GM21786 (cell line): Measurements from ENCODE around the gene PLEKHA7.
"Not testable (repeated sequence)": the region's sequence is repeated elsewhere in the genome, so short reads cannot be mapped to it uniquely, and the experiment has no call there.

ENCODE experiments used
- ATAC-seq: cut with Tn5 transposase; IDR thresholded peaks from one replicate; pipeline ENCODE4 v1.9.1; 2021; ENCODE audit not compliant: unreplicated experiment

PLEKHA7 gene

DNA sequence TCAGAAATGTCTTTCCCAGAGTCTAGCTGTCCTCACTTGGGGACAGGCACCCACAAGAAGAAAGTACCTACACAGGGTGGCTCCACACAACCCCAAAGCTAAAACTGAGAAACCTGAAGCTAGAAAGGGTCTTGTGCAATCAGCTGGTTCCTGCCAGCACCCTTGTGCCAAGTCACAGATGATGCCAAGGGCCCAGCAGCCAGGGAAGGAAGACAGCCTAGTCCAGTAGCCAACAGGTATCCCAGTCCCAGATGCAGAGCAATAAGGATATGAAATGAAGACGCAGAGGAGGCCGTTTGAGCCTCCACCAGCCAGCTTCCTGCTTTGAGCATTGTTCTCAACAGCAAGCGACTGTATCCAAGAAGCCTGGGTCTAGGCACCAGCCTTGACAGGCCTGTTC lies 6.1 kb downstream of the PLEKHA7 start:
- no peak for ATAC-seq

DNA sequence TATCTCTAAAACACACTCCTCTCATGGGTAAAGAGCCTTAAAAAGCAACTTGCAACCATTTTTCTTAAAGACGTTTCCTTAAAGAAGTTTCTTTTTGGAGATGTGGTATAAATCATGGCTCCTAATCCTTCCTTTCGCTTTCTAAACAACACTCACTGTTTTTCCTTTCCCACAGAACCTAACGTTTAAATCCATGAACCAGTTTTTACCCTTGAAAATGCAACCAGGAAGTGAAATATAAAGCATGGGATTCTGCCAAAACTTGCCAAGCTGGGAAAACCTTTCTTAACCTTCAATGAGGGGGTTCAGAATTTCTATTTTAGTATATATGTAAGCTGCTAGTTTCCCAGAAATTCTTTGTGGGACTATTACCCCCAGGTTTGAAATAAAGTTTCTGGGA lies 8.6 kb downstream of the PLEKHA7 start:
- ATAC-seq = no peak

DNA sequence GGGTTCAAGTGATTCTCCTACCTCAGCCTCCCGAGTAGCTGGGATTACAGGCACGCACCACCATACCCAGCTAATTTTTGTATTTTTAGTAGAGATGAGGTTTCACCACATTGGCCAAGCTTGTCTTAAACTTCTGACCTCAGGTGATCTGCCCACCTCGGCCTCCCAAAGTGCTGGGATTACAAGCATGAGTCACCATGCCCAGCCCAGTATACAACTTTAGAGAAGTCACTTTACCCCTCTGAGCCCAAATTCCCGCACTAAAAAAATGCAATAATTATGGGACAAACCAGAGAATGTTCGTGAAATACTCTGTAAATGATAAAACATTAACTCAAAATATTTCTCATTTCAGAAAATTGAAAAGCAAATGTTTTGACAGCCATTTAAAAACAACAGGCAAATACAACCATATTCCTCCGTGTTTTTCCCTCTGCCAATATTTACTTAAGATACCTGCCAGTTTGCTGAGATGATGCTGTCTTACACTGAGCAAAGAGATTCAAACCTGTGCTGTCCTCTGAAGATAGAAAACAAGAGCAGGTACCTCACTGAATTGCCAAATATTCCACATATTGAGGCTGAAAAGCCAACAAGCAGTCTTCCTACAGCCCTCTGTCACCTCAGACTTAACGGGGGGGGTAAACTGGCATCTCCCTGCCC lies 9.6 kb downstream of the PLEKHA7 start:
- no peak for ATAC-seq

DNA sequence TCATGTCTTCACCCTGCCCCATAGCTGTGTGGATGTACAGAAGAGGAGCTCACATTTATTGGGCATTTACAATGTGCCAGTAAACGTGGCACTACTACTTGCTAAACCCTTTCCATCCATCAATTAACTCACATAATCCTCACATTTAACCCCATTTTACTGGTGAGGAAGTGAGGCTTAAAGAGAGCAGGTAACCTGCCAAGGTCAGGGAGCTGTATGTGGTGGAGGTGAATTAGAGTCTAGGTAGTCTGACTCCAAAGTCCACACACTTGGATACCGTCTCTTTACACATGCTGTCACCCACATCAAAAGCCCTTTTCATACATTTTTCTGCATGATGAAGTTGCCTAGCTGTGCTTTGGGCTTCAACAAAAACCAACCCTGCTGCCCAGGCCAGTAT lies 10.8 kb downstream of the PLEKHA7 start:
- ATAC-seq = no peak

DNA sequence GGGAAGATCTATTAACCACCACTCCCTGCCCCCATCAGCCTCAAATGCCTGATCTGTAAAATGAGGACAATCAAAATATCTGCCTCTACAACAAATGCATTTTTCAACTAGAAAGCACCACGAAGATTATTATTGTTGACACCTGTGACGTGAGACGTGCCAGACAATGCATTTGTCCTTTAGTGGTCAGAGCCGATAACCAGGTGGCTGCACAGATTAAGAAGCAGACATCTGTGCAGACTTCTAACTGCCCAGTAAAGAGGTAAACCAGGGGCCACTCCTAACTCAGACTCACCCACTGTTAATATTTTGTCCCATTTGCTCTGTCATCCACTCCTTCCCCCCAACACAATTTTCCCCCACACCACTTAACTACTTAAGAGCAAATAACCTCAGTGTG lies 11.7 kb downstream of the PLEKHA7 start:
- ATAC-seq = no peak

DNA sequence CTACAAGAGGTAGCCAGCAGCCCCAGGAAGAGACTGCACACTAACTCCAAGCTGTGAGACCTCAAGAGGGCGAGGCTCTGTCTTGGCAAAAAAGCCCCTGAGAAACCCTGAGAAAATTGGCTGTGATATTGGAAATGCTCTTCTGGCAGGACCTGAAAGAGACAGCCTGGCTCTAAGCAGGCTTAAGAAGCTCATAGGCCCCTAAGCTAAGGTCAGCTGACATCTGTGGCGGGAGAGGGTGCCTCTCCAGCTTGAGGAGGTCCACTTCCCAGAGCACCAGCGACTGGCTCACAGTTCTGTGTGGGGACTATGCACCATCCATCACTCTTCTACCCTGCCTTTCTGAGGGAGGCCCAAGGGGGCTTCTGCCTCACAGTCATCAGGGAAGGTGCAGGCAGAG lies 12.4 kb downstream of the PLEKHA7 start:
- ATAC-seq = no peak

DNA sequence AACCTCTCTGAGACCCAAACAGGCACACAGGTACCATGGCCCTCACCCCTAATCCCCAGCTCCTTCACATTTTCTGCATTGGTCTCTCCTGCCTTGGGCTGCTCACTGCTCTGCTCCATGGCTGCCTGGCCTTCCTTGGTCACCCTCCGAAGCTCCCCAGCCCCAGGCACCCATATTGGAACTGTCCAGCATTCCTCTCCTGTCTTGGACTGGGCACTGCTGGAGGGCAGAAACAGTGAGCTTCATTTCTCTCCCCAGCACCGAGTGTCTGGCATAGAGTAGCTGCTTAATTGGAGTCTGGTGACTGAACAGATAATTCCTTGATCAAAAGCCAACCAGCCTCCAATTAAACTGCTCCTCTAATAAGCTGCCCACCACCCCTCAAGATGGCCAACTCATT lies 13.2 kb downstream of the PLEKHA7 start:
- no peak for ATAC-seq

DNA sequence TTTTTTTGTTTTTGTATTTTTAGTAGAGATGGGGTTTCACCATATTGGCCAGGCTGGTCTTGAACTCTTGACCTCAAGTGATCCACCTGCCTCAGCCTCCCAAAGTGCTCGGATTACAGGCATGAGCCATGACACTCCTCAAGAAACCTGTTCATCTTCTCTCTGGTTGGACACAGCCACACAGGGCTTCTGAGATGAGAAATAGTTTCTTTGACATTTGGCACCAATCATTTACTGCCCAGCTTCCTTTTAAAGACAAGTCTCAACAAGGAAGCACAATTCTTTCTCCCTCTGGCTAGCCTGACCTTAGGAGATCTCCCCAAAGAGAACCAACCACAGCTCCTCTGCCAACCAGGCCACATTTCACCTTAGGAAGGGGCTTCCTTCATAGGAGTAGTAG lies 14.0 kb downstream of the PLEKHA7 start:
- not testable (repeated sequence) for ATAC-seq

DNA sequence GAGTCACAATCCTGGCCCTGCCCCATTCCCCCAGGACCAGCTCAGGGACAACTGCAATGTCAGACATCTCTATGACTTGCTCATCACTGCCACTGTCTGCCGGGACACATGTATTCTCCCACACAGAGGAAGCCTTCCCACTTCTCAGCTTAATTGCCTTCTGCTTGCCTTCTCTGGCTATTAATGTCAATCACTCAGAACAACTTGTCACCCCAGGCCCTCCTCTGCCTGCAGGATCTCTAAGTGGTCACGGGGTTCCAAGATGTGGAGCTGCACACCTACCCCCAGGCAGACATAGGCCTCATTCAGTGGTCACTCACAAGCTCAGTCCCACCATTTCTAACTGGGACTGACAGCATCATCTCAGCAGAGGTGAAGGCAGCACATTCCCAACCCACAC lies 15.1 kb downstream of the PLEKHA7 start:
- ATAC-seq = no peak

DNA sequence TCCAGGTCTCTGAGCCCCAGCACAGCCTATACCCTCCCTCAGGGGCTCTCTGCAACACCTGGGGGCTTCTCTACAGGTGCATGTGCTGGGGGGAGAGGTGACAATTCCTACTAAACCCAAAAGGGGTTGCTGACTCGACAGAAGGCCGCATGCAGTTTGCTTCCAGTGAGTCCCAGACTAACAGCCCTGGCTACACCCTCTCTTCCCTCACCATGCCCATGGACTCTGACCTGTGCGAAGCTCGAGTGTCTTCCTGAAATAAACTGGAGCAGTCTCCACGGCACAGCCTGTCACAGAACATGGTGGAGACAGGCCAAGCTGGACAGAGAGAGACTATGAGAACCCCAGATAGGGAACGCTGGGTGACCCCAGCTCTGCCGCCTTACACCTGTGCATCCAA lies 16.6 kb downstream of the PLEKHA7 start:
- ATAC-seq = no peak

DNA sequence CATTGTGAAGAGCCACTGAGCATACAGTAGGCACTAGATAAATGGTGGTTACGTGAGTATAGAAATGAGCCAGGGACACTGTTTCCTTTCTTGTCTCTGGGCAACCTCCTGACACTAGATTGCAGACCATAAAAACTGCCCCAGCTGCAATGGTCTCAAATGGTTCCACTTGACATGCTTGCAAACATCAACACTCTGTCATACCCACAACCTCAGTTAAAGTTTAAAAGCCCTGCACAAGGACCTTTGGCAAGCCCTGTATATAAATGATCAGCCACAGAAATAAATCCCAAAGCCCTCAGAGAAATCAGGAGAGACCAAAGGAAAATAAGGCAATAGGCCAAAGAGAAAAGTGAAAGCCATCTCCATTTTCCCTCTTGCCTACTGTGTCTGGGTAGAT lies 20.7 kb downstream of the PLEKHA7 start:
- no peak for ATAC-seq

DNA sequence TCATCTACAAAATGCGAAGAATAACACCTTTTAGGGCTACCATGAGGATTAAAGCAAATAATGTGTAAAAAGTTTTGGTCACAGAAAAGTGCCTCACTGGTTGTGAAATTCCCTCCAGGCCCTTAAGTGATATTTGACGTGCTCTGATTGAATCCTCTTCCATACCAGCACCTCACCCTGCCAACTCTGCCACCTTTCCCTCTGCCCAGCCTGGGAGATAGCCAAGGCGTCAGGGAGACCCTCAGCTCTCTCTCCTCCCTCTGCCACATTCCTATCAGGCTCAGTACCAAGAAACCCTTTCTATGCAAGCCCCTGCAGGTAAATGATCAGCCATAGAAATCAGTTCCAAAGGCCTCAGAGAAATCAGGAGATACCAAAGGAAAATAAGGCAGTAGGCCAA lies 21.4 kb downstream of the PLEKHA7 start:
- ATAC-seq = no peak

DNA sequence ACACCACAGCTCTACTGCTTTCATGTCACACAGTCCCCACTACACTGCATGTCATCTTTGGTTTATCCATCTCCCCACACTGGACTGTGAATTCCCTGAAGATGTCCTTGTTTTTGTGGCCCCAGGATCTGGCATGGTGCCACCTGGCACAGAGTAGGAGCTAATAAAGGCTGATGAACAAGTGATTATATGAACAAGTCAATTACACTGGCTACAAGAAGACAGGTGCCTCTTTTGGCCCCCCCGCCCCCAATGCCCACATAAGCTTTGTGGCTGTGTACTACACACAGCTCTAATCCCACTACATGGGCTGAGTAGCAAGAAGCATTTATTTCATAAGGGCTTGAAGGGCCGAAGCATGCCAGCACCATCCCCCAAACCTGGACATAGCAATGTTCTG lies 24.7 kb downstream of the PLEKHA7 start:
- ATAC-seq = no peak

DNA sequence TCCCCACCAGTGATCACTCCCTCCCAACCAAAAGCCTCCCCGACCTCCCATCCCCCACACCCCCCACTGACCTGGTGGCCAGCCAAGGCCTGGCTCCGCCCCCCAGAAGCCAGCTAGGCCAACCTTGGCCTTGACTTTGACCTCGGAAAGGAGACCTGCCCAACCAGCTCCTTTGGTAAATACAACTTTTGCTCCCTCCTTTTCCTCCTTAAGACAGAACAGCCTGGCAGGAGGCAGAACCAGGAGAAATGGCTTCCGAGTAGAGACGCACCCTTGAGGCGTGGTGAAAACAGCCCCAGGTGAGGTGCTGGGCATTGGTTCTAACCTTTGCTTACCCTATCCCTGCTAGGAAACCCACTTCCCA lies 27.0 kb downstream of the PLEKHA7 start:
- no peak for ATAC-seq

DNA sequence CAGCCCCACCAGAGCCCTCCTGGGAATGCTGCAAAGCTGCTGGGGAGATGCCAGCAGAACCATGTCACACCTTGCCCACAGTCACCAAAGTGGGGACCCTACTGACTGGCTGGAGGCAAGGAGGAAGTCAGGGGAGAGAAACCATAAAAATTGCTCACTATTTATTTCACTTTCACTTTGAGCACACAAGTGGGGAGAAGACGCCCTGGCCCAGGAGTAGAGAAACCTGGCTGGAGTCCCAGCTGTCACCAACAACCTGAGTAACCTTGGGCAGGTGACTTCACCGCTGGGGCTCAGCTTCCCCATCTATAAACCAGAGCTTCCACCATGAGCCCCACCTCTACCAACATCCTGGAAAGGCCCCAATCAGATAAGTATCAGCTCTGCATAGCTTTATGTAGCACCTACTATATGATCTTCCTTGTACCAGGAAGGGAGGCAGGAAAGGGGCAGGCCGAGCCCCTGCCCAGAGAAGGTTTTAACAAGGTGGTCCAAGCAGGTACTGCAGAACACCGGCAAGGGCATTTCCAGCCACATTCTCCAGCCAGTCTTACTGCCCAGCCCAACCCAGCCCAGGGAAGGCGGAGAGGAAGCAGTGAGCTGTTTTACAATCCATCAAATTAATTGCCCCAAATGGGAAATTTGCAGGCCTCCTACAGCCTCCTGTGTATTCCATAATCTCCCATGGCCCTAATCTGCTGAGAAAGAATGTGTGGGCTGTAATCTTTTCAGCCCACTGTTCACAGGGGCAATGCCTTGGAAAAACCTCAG lies 27.6 kb downstream of the PLEKHA7 start:
- peak; percentile 99 for ATAC-seq

DNA sequence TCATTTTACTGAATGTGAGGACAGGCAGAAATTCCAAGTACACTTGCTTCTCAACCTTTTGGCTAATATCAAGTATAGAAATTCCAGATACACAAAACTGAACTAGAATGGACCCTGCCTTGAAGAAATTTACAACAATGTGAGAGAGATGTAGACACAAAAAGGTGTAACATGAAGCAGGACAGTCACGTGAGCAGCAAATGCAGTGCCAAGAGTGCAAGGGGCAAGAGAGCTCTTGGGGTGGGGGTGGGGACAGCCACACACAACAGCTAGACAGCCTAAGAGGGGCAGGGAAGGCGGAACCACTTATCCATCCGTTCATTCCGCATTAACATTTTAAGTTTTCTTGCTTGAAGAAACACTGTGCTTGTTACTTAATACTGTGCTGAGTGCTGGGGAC lies 28.9 kb downstream of the PLEKHA7 start:
- no peak for ATAC-seq

DNA sequence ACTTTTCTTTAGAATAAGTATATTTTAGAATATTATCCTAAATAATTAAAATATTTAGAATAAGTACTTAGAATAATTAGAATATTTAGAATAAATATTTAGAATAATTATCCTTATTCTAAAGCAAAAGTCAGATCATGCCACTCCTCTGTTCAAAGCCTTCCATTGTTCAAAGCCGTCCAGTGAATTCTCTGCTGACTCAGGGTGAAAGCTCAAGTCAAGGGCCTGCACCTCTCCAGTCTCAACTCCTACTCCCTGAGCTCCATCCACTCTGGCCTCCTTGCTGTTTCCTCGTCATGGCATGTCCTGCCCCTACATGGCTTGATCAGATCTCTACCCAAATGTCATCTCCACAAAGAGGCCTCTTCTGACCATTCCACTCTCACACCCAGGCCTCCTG lies 30.0 kb downstream of the PLEKHA7 start:
- no peak for ATAC-seq

DNA sequence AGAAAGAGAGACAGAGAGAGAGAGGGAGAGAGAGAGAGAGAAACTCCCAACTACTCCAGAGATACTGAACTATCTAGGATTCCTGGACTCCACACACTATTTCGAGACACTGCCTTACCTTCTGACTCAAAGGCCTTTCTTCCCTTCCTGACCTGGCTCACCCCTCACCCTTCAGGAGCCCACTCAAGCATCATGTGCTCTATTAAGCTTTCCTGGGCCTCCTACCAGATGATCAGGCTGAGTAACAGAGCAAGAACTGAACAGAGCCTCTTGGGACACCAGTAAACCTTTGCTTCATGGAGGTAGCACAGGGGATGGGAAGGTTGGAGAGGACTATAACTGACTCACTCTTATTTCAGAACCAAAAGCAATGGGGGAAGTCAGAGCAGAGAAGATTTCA lies 31.4 kb downstream of the PLEKHA7 start:
- ATAC-seq = no peak

DNA sequence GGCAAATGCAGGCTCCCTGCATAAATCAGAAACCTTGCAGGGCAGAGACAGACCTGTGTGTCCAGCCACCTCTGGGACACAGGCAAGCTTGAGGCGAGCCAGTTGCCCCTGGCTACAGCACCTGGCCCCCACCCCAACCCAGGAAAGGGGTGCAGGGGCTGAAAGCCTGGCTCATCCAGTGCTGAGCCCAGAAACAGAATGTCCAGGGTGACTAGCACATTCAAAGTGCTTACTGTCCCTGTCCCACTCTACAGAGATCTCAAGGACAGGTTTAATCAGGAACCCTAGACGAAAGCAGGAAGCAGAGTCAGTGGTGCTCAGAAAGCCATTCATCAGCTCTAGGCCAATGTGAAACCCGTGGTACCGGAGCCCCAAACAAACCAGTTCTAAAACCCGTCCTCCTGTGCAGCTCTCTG lies 31.9 kb downstream of the PLEKHA7 start:
- no peak for ATAC-seq

DNA sequence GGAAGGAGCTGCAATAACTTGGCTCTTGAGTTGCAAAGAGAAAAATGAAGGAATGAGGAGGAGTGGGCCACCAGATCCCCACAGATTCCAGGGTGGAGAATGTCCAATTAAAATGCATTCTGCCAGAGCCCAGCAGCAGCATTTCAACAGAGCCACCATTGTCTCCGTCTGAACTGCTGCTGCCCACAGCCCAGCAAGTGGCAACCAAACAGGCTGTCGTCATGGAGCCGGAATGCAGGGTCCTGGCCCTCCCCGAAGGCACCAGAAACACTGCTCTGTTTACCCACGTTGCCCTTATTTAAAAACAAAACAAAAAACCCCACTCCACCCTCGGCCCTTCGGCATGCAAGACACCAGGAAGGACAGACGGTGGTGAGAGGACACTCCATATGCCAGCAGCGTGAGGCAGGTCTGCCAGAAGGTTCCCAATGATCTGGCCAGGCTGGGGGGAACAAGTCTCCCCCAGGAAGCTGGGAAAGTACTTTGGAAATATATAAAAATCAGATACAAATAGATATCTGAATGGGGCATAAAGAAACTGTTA lies 32.5 kb downstream of the PLEKHA7 start:
- ATAC-seq = no peak

DNA sequence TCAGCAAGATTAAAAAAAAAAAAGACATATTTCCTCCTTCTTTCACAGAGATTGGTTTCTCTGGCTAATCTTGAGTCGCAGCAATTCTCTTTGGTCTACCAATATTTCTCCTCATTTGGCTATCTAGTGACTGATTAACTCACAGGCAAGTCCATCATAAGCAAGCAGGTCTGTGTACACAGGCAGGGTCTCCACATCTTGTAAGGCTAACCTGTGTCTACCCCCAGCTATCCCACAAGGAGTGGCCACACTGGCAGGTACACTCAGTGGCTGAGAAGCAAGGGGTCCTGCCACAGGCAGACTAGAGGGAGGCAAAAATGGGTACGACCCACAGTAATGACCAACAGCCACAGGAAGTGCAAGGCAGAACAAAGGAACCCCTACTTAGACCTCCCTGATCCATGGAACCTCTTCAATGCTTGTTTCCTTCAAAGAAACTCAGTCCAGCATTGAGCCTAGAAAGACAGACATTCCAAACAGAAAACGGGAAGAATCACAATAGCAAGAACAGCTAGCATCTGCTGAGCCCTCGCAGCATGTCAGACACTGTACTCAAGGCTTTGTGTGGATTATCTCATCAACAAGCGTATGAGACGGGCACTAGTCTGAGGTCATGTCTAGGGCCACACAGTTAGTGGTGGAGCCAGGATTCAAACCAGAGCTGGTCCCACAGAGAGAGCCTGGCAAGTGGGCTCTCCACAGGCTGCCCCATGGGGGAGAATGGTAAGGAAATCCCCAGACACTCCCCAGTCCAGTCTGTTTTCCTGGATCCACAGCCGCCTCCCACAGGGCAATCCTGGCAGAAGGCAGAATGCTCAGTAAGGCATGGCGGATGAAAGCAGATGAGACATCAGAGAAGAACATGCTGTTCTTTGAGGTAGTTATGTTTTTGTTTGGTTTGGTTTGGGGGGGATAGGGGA lies 34.3 kb downstream of the PLEKHA7 start:
- ATAC-seq = no peak

DNA sequence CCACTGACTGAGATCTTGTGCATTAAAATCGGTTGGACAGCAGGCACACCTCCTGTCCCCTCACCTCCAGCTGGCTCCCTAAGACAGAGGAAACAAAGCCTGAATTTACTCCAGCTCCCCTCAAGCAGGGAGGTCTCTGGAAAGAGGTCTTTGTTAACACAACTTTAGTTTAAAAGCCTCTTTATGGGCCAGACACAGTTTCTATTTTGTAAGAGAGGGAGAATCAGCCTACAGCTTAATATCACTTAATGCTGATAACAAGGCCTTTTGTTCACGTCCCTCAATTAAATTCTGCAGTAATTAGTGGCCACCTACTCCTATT lies 36.3 kb downstream of the PLEKHA7 start:
- ATAC-seq = no peak
